Measurements from ENCODE around the gene CCRL2.

DNA sequence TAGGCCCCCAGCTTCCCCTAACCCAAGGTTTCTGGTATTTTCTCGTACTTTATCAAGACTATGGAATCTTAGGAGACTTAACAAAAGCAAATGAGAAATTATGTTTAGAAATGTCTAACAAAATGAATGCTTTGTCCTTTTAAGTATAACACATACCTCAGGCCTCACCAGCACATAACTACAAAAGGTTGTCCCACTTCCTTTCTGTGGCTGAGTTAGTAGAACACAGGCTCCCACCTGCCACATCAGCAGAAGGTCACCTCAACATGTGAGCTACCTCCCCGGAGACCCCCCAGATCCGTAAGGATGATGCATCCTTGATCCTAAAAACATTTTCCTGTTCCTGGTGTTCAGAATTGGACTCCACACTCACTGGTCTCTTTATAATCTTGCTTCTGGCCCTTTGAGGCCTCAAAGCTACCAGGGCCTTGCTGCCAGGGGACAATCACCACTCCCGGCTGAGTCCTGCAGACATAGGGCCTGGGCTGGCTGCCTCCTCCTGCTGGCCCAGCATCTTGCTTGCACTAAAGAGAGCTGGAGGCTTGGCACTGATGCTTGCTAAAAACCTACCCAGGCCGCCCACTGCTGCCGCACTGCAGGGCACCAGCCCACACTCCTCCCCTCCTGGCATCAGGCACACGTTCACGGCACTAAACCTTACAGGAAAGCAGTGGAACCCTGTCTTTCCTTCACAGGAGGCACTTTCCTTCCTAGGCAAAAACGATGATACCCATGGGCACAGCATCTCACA, 2.9 kb downstream of the CCRL2 start:
- TF ChIP-seq ZNF792 (tag by site-specific recombination; IDR thresholded peaks at IDR 0.05), result no peak
- TF ChIP-seq, protein P1, sequence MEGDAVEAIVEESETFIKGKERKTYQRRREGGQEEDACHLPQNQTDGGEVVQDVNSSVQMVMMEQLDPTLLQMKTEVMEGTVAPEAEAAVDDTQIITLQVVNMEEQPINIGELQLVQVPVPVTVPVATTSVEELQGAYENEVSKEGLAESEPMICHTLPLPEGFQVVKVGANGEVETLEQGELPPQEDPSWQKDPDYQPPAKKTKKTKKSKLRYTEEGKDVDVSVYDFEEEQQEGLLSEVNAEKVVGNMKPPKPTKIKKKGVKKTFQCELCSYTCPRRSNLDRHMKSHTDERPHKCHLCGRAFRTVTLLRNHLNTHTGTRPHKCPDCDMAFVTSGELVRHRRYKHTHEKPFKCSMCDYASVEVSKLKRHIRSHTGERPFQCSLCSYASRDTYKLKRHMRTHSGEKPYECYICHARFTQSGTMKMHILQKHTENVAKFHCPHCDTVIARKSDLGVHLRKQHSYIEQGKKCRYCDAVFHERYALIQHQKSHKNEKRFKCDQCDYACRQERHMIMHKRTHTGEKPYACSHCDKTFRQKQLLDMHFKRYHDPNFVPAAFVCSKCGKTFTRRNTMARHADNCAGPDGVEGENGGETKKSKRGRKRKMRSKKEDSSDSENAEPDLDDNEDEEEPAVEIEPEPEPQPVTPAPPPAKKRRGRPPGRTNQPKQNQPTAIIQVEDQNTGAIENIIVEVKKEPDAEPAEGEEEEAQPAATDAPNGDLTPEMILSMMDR (tag by site-specific recombination; IDR thresholded peaks at IDR 0.05), result no peak
- TF ChIP-seq, protein P2, sequence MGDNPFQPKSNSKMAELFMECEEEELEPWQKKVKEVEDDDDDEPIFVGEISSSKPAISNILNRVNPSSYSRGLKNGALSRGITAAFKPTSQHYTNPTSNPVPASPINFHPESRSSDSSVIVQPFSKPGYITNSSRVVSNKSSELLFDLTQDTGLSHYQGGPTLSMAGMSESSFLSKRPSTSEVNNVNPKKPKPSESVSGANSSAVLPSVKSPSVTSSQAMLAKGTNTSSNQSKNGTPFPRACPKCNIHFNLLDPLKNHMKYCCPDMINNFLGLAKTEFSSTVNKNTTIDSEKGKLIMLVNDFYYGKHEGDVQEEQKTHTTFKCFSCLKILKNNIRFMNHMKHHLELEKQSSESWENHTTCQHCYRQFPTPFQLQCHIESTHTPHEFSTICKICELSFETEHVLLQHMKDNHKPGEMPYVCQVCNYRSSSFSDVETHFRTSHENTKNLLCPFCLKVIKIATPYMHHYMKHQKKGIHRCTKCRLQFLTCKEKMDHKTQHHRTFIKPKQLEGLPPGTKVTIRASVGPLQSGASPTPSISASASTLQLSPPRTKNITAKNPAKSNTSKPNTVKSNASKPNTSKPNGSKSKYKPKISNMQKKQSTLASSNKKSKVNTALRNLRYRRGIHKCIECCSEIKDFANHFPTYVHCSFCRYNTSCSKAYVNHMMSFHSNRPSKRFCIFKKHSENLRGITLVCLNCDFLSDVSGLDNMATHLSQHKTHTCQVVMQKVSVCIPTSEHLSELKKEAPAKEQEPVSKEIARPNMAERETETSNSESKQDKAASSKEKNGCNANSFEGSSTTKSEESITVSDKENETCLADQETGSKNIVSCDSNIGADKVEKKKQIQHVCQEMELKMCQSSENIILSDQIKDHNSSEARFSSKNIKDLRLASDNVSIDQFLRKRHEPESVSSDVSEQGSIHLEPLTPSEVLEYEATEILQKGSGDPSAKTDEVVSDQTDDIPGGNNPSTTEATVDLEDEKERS (tag by site-specific recombination; IDR thresholded peaks at IDR 0.05), result no peak
- TF ChIP-seq YY1 (tag by site-specific recombination; IDR thresholded peaks at IDR 0.05), result no peak
- TF ChIP-seq ZNF747 (tag by site-specific recombination; IDR thresholded peaks at IDR 0.05), result no peak
- TF ChIP-seq, protein P3, sequence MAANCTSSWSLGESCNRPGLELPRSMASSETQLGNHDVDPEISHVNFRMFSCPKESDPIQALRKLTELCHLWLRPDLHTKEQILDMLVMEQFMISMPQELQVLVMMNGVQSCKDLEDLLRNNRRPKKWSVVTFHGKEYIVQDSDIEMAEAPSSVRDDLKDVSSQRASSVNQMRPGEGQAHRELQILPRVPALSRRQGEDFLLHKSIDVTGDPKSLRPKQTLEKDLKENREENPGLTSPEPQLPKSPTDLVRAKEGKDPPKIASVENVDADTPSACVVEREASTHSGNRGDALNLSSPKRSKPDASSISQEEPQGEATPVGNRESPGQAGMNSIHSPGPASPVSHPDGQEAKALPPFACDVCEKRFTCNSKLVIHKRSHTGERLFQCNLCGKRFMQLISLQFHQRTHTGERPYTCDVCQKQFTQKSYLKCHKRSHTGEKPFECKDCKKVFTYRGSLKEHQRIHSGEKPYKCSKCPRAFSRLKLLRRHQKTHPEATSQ (tag by site-specific recombination; IDR thresholded peaks at IDR 0.05), result no peak
- no peak for TF ChIP-seq ZNF292 (tag by site-specific recombination; IDR thresholded peaks at IDR 0.05; ENCODE audit: borderline replicate concordance, low read depth)
- no peak for TF ChIP-seq ZNF184 (tag by site-specific recombination; IDR thresholded peaks at IDR 0.05)
- TF ChIP-seq ZNF433 (tag by site-specific recombination; IDR thresholded peaks at IDR 0.05; ENCODE audit: low read depth), result no peak
- no peak for TF ChIP-seq TCF7L2 (IDR thresholded peaks at IDR 0.05; ENCODE audit: borderline replicate concordance, low read depth, low read length)
- TF ChIP-seq, protein P4, sequence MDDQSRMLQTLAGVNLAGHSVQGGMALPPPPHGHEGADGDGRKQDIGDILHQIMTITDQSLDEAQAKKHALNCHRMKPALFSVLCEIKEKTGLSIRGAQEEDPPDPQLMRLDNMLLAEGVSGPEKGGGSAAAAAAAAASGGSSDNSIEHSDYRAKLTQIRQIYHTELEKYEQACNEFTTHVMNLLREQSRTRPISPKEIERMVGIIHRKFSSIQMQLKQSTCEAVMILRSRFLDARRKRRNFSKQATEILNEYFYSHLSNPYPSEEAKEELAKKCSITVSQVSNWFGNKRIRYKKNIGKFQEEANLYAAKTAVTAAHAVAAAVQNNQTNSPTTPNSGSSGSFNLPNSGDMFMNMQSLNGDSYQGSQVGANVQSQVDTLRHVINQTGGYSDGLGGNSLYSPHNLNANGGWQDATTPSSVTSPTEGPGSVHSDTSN (CRISPR knock-in tag; IDR thresholded peaks at IDR 0.05), result no peak
- TF ChIP-seq ZNF175 (tag by site-specific recombination; IDR thresholded peaks at IDR 0.05), result no peak
